Progenitor cell of endocrine pancreas (in vitro differentiated cells): ENCODE data around the gene MC1R. TPM values are rescaled to one million over a fixed set of nuclear protein-coding genes. Genes with fewer than 3 reads are reported as not detected.
"Not testable (repeated sequence)": the region's sequence is repeated elsewhere in the genome, so short reads cannot be mapped to it uniquely, and the experiment has no call there.

ENCODE experiments used
- DNase-seq: peaks from one replicate; pipeline ENCODE4 v3.0.0; 2021; ENCODE audit warnings: low spot score; ENCODE audit not compliant: unreplicated experiment
- H3K27ac Mint-ChIP-seq: 2 replicates; pipeline ENCODE4 v1.8.0; 2021; ENCODE audit warnings: mild to moderate bottlenecking, moderate library complexity, mixed read lengths
- H3K27me3 Mint-ChIP-seq: 2 replicates; pipeline ENCODE4 v1.8.0; 2021; ENCODE audit warnings: mixed read lengths
- H3K36me3 Mint-ChIP-seq: 2 replicates; pipeline ENCODE4 v1.8.0; 2022; ENCODE audit warnings: mixed read lengths; ENCODE audit not compliant: insufficient read depth
- H3K4me1 Mint-ChIP-seq: 2 replicates; pipeline ENCODE4 v1.8.0; 2021; ENCODE audit warnings: low read depth, mixed read lengths
- H3K4me3 Mint-ChIP-seq: 2 replicates; pipeline ENCODE4 v1.8.0; 2021; ENCODE audit warnings: low read depth, mild to moderate bottlenecking, moderate library complexity, mixed read lengths
- H3K9me3 Mint-ChIP-seq: 2 replicates; pipeline ENCODE4 v1.8.0; 2021; ENCODE audit warnings: low read depth, mixed read lengths
- CTCF ChIP-seq: fragments of 200-600 bp; sonication (generic); IDR thresholded peaks from one replicate; pipeline ENCODE4 v1.5.0; 2021; ENCODE audit warnings: antibody characterized with exemption, mild to moderate bottlenecking; ENCODE audit not compliant: unreplicated experiment
- total RNA-seq: library from RNA; stranded (reverse); gene quantifications from 2 replicates; pipeline ENCODE4 v1.2.1, GENCODE V29; 2021

Gene MC1R
- total RNA-seq, 1 donor from 2014 or later, result 4.6 TPM

GRCh38 chr16:89912627-89913026 is 6.0 kb upstream of the MC1R start:
- no peak for DNase-seq
- Mint-ChIP-seq H3K9me3 (no peaks in the 10 kb centered on the region), H3K36me3 (peaks cover 6% of the 10 kb centered on the region), H3K27ac (no peak overlapping the region), H3K4me1 (peaks cover 1% of the 10 kb centered on the region), H3K27me3 (no peaks in the 10 kb centered on the region), H3K4me3 (no peak overlapping the region)
- no peak for TF ChIP-seq CTCF

DNA sequence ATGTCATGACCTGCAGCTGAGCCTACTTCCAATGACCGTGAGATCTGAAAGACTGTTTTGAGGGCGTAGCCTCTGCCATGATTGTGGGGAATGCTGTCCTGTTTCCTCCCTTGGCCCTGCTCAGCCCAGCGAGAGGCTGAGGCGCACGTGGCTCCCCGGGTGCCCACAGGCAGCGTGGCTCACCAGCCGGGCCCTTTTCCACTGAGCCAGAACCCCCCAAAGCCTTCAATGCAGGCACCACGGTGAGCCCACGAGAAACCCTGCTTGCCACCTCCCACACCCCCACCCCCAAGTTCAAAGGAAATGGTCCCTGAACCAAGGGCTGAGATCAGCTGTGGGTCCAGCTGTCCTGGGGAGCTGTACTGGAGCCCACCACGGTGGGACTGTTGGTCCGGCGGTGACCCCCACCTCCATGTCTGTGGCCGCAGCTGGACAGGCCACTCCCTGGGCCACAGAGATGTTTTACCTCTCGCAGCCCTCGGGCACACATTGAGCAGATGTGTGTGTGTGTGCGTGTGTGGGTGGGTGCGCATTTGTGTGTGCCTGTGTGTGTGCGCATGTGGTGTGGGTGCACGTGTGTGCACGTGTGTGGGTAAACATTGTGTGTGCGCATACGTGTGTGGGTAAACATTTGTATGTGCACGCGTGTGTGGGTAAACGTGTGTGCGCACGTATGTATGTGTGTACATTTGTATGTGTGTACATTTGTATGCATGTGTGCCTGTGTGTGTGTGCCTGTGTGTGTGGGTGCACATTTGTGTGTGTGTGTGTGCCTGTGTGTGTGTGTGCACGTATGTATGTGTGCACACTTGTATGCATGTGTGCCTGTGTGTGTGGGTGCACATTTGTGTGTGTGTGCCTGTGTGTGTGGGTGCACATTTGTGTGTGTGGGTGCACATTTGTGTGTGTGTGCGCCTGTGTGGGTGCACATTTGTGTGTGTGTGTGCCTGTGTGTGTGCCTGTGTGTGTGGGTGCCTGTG is 5.0 kb upstream of the MC1R start:
- H3K4me3 Mint-ChIP-seq, result no peak overlapping the region
- no peak overlapping the region for H3K27ac Mint-ChIP-seq
- H3K4me1 Mint-ChIP-seq, result peaks cover 4% of the 10 kb centered on the region
- TF ChIP-seq CTCF, result no peak
- peaks cover 2% of the 10 kb centered on the region for H3K27me3 Mint-ChIP-seq
- no peak for DNase-seq
- H3K36me3 Mint-ChIP-seq, result peaks cover 6% of the 10 kb centered on the region
- no peaks in the 10 kb centered on the region for H3K9me3 Mint-ChIP-seq

DNA sequence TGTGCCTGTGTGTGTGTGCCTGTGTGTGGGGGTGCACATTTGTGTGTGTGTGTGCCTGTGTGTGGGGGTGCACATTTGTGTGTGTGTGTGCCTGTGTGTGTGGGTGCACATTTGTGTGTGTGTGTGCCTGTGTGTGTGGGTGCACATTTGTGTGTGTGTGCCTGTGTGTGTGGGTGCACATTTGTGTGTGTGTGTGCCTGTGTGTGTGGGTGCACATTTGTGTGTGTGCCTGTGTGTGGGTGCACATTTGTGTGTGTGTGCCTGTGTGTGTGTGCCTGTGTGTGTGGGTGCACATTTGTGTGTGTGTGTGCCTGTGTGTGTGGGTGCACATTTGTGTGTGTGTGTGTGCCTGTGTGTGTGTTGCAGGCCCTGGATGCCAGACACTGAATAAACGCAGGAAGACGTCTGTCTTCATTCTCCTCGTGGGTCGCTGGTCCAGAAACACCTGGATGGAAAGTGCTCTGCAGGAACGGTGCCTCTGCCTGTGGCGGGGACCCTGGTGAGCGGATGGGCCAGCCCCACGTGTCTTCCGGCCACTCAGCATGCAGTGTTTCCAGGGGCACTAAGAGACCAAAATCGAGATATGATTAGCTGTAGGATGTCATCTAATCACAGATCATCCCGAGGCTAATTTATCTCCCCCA is 3.9 kb upstream of the MC1R start:
- not testable (repeated sequence) for H3K27ac Mint-ChIP-seq

GRCh38 chr16:89915303-89916232 is 3.1 kb upstream of the MC1R start:
- Mint-ChIP-seq H3K9me3 (no peaks in the 10 kb centered on the region), H3K27ac (no peak overlapping the region), H3K4me1 (peaks cover 5% of the 10 kb centered on the region), H3K4me3 (no peak overlapping the region), H3K36me3 (peaks cover 2% of the 10 kb centered on the region), H3K27me3 (peaks cover 13% of the 10 kb centered on the region)
- no peak for TF ChIP-seq CTCF
- DNase-seq, result no peak

More for the DNA sequence above, 3.9 kb upstream of the MC1R start:
- H3K4me1 Mint-ChIP-seq, H3K27me3 Mint-ChIP-seq, H3K4me3 Mint-ChIP-seq, H3K36me3 Mint-ChIP-seq, DNase-seq, H3K9me3 Mint-ChIP-seq: not testable (repeated sequence)

DNA sequence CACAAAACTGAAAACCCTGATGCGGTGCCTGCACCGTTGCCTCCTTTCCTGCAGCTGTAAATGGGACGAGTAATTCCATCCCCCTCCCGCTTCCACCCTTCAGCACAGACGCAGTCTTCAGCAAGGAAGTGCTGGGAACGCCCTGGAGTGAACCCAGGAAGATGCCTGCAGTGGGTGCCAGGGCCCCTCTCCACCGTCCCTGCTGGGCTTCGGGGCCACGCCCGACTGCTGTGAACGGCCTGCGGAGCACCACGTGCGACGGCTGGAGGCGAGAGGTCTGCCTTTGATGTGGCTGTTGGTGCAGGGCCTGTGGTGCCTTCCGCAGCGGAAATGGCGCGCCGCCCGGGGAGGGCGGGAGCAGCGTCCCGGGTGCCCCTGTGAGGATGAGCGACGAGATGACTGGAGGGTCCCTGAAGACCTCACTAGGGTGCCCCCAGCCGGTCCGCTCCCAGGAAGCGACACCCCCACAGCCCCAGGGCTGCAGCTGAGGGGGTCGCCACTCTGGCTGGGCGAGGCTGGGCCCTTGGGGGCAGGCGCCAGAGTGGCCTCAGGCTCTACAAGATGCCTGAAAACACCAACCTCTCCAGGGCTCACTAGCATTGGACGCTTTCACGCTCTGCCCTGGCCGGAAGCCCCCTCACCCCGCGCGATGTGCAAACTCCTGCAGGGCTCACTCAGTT is 749 bp upstream of the MC1R start:
- H3K27ac Mint-ChIP-seq, result peak overlapping the region; percentile 37
- peaks cover 16% of the 10 kb centered on the region for H3K27me3 Mint-ChIP-seq

More for the DNA sequence above, 749 bp upstream of the MC1R start:
- Mint-ChIP-seq H3K9me3 (no peaks in the 10 kb centered on the region), H3K36me3 (no peaks in the 10 kb centered on the region), H3K4me1 (peaks cover 11% of the 10 kb centered on the region), H3K4me3 (peak overlapping the region; percentile 62)
- TF ChIP-seq CTCF, result no peak
- peak; percentile 23 for DNase-seq
